Measurements from ENCODE around the gene RFX5. TPM values are rescaled to one million over a fixed set of nuclear protein-coding genes. Genes with fewer than 3 reads are reported as not detected.

Gene RFX5
- total RNA-seq, 1 donor from 2014 or later = 21.1 TPM

GRCh38 chr1:151292207-151293030 lies 54.6 kb downstream of the RFX5 start:
- peak; percentile 3 for ATAC-seq

GRCh38 chr1:151290709-151291303 lies 56.2 kb downstream of the RFX5 start:
- intact Hi-C loops (cut with micrococcal nuclease) = no loop called here
- no peak for ATAC-seq

More at GRCh38 chr1:151292207-151293030, 54.6 kb downstream of the RFX5 start:
- intact Hi-C loops (cut with micrococcal nuclease) = no loop called here
- no peak for DNase-seq

More at GRCh38 chr1:151290709-151291303, 56.2 kb downstream of the RFX5 start:
- no peak for DNase-seq

Other genes starting within 250 kb of the RFX5 start
- 55.1 TPM for gene SEMA6C, start 200.6 kb downstream of the RFX5 start, total RNA-seq
- gene TNFAIP8L2, start 190.6 kb downstream of the RFX5 start, total RNA-seq = 1.4 TPM
- gene LYSMD1, start 181.3 kb downstream of the RFX5 start, total RNA-seq = 13.0 TPM
- gene SCNM1, start 181.1 kb downstream of the RFX5 start, total RNA-seq = 19.1 TPM
- 0.62 TPM for gene TMOD4, start 171.3 kb downstream of the RFX5 start, total RNA-seq
- 40.5 TPM for gene VPS72, start 157.1 kb downstream of the RFX5 start, total RNA-seq
- 41.2 TPM for gene PIP5K1A, start 148.7 kb downstream of the RFX5 start, total RNA-seq
- gene PSMD4, start 92.5 kb downstream of the RFX5 start, total RNA-seq = 149 TPM
- 11.7 TPM for gene ZNF687, start 65.0 kb downstream of the RFX5 start, total RNA-seq
- 46.8 TPM for gene PI4KB, start 19.8 kb downstream of the RFX5 start, total RNA-seq
- 99.1 TPM for gene SELENBP1, start 25.5 kb upstream of the RFX5 start, total RNA-seq
- gene PSMB4, start 52.3 kb upstream of the RFX5 start, total RNA-seq = 175 TPM
- gene POGZ, start 112.2 kb upstream of the RFX5 start, total RNA-seq = 46.1 TPM
- gene CGN, start 164.1 kb upstream of the RFX5 start, total RNA-seq = 0.92 TPM
- 3.1 TPM for gene TUFT1, start 193.1 kb upstream of the RFX5 start, total RNA-seq

All from left ventricle myocardium superior (tissue), 1 donor.